H7 (cell line): ENCODE data around the gene TUSC2. TPM values are rescaled to one million over a fixed set of nuclear protein-coding genes. Genes with fewer than 3 reads are reported as not detected.

Source experiments
- DNase-seq: peaks from one replicate; pipeline ENCODE4 v3.0.0; 2012
- H3K27me3 ChIP-seq: 2 replicates; pipeline ENCODE4 v1.6.0; 2011; ENCODE audit warnings: mild to moderate bottlenecking, low read length; ENCODE audit not compliant: control insufficient read depth, insufficient read depth
- H3K36me3 ChIP-seq: replicated peaks from 2 replicates; pipeline ENCODE4 v1.5.1; 2011; ENCODE audit warnings: low read length; ENCODE audit not compliant: control insufficient read depth, insufficient read depth
- H3K4me3 ChIP-seq: 2 replicates; pipeline ENCODE4 v1.5.1; 2011; ENCODE audit warnings: low read depth, mild to moderate bottlenecking, control low read depth, low read length, moderate library complexity; ENCODE audit not compliant: insufficient read depth
- total RNA-seq: library from RNA; depleted of rRNA; stranded (reverse); fragments of >200 nt; shearing (Covaris generic); gene quantifications from 2 replicates; pipeline ENCODE4 v1.2.3, GENCODE V29; 2014

TUSC2 gene
- total RNA-seq, 1 experiment from 2014 or later = 42.1 TPM

DNA sequence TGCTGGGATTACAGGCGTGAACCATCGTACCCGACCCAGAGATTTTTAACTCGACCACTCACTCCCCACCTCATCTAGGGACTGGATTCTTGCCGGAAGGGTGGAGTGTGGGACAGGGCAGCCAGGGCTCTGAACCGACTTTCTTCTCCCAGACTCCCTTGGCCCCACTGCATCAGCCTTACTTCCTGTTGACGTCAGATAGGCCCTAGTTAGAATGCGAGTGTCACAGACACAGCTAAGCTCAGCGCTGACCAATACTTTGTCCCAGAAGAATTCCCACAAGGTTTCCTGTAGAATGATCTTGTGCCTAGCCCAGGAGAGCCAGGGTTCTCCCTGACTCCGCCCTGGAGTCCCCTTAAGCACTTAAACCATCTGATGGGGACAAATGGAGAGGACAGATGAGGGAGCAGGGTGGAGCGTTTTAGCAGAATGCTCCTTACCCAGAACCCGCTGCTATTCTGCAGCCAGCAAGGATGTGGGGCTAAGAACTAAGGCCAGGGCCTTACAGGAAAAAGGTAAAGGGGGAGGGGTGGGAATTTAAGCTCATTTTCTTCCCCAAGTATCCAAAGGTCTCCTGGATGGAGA is 5.8 kb upstream of the TUSC2 start:
- Histone ChIP-seq H3K27me3 (peaks cover 3% of the 10 kb centered on the region; the same call in 1 of the 2 replicates), H3K4me3 (no peak overlapping the region), H3K36me3 (peaks cover 25% of the 10 kb centered on the region)
- DNase-seq = no peak

DNA sequence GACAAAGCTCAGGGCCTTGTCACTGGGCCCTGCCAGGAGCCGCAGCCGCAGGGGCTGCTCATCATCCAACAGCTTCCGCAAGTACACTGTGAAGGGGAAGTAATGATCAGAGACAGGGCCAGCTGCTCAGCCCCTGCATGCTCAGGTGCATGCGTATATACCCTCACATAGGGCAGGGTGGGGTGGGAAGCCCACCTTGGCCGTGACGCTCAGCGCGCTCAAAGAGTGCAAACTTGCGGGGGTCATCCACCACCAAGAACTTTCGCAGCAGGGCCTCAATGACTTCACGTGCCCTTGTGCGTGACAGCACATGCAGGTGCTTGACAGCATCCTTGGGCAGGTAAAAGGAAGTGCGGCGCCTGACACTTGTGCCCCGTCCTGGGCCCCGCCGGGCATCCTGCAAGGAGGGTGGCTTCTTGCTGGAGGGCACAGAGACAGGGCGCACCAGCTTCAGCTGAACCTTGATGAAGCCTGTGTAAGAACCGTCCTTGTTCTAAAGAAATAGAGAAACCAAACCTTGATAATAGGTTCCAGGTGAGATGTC is 3.4 kb upstream of the TUSC2 start:
- no peak overlapping the region for H3K4me3 ChIP-seq
- H3K27me3 ChIP-seq = no peaks in the 10 kb centered on the region
- DNase-seq = no peak
- H3K36me3 ChIP-seq = peaks cover 25% of the 10 kb centered on the region

DNA sequence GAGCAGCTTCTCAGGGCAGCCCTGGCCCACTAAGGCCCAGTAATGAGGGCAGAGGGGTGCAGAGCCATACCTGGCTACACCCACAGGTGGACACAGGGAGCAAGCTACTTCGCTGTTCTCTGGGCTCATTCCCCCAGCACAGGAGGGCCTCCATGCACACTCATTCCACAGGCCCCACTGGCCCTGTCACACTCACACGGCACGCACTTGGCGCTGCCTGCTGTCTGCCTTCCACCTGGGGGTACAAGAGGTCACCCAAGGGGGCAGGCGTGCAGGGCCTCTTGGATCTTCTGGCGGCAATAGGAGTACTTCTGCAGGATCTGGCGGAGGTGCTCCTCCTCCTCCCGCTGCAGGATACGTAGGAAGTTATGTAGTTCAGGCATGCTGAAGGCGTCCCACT is 2.3 kb upstream of the TUSC2 start:
- DNase-seq = no peak
- Histone ChIP-seq H3K36me3 (peaks cover 27% of the 10 kb centered on the region), H3K4me3 (no peak overlapping the region), H3K27me3 (no peaks in the 10 kb centered on the region)

DNA sequence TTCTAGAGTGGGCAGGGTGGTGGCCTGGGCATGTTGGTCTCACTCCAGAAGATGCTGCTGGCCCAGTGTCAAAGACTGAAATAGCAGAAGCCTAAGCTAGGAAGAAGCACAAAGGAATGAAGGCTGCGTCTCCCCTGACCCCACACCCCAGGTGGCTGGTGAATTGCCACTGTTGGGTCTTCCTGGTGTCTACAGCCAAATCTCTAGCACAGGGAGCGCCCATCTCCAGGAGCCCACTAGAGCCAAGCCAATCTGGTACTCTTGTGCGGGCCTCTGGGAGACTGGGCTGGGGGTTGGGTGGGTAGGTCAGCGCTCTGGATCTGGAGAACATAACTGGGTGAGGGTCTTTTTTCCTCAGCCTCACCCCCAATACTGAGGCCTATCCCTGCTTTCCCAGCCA is 894 bp downstream of the TUSC2 start:
- no peaks in the 10 kb centered on the region for H3K27me3 ChIP-seq
- H3K4me3 ChIP-seq = peak overlapping the region; percentile 99
- peaks cover 25% of the 10 kb centered on the region for H3K36me3 ChIP-seq
- no peak for DNase-seq

DNA sequence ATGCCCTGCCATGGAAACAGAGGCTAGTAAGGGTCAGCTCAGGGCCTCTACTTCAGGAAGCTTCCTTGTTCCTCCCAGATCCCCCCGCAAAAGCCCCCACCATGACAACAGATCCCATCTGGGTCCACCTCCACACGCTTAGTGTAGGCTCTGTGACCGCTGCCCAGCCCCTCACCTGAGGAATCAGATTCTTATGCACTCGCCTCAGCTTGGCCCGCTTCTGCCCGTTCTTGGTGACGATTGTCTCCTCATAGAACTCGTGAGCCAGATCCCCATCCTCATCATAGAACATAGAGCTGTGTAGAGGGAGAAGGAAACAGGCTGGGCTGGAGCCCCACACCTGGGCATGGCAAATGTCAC is 1.9 kb downstream of the TUSC2 start:
- Histone ChIP-seq H3K27me3 (no peaks in the 10 kb centered on the region), H3K4me3 (no peak overlapping the region), H3K36me3 (peaks cover 17% of the 10 kb centered on the region)
- DNase-seq = no peak

DNA sequence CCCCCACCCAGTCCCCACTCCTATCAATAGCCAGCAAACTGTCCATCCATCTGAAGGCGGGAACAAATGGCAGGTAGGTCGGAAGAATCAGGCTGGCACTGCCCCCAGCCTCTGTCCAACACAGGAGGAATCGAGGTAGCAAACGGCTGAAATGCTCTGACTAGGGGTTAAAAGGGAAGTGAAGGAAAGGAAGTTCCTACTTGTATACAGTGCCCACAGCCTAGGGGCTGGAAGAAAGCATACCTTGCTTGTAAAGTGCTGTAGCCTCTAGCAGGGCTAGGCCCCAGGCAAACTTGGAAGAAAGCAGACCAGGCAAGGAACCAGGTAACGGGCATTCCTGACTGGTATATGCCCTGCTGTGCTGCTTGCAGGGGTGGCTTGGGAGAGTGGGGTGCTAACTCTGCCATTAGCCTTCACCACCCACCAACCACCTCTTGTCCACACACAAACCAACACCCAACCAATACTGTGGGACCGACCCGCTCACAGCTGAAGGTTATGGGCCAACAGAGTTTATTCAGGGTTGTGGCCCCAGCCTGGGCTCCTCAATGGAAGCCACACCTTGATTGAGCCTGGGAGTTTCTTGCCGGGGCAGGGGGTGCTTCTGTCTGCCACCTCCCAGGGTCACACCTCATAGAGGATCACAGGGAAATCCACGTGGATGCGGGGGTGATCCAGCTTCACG is 2.4 kb downstream of the TUSC2 start:
- DNase-seq = no peak
- H3K27me3 ChIP-seq = no peaks in the 10 kb centered on the region
- H3K36me3 ChIP-seq = peaks cover 12% of the 10 kb centered on the region
- no peak overlapping the region for H3K4me3 ChIP-seq

DNA sequence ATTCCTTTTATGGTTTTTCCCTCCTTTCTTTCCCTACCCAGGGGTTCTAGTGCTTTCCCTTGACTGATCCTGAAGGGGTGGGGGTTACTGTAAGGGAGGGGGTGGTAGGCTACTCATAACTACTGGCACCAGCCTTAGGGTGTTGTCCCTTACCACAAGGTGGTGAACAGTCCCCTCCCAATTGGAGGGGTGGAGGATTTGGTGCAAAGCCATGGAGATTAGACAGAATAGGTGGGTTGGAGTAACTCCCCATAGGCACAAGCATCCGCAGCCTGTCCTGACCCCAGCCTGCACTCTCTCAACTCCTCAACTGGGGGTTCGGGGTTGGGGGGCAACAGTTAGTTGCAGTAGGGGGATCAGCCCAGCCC is 2.9 kb downstream of the TUSC2 start:
- DNase-seq = no peak
- H3K36me3 ChIP-seq = peaks cover 8% of the 10 kb centered on the region
- H3K4me3 ChIP-seq = no peak overlapping the region
- H3K27me3 ChIP-seq = no peaks in the 10 kb centered on the region

DNA sequence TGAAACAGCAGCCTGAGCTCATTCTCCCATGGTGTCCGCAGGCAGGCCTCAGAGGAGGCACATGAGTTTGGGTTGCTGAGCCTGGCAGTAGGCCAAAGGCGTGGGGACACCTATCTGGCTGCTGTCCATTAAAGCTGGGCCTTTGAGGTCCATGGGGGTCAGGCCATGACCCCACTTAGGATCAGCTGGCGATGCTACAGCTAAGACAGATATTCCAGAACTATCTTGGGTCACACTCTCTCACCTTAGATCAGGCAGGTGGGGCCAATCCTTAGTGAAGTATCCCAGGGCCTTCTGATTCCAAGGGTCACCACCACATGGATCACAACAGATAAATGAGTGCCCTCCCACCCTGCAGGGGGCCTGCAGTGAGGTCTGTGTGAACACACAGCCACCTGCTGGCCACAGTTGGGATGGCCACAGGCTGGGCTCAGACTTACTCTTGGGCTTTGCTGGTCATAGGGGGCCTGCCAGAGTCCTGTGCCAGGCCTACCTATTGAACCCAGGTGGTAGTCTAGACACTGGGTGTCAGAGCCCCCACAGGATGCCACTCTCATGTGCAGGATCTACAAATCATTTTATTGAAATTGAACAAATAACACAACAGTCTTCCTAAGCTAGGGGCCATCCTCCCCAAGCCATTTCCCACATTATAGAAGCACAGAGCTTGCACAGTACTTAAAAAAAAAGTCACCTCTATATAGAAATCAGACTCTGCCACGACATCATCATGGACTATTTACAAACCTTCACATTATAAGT is 3.5 kb downstream of the TUSC2 start:
- DNase-seq = peak; percentile 92

DNA sequence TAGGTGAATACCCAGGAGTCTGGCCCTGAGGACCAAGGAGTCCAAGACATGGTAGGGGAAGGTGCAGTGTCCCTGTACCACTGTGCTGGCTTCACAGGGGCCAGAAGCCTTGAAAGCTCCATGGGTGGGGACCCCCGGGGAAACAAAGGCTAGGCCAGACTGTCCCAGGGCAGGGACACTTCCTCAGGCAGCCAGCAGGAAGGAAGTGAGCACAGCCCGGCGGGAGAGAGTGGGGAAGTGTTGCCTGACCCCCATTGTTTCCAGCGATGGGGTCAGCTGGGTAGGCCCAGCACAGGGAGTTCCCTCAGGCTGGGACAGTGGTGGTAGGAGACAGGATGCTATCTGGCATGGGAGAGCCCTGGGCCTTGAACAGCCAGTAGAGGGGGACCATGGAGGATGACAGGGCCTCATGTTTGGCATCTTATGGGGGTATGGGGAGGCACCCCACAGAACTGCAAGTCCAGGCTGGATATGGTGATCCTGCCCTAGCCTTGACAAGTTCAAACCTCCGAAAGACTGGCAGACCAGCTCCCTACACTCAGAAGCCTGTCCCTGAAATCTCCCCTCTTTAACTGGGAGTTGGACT is 4.3 kb downstream of the TUSC2 start:
- no peak for DNase-seq
- H3K27me3 ChIP-seq = no peaks in the 10 kb centered on the region
- peaks cover 15% of the 10 kb centered on the region for H3K36me3 ChIP-seq
- no peak overlapping the region for H3K4me3 ChIP-seq

More for the DNA sequence above, 3.5 kb downstream of the TUSC2 start:
- H3K27me3 ChIP-seq = no peaks in the 10 kb centered on the region
- peaks cover 8% of the 10 kb centered on the region for H3K36me3 ChIP-seq
- H3K4me3 ChIP-seq = no peak overlapping the region

DNA sequence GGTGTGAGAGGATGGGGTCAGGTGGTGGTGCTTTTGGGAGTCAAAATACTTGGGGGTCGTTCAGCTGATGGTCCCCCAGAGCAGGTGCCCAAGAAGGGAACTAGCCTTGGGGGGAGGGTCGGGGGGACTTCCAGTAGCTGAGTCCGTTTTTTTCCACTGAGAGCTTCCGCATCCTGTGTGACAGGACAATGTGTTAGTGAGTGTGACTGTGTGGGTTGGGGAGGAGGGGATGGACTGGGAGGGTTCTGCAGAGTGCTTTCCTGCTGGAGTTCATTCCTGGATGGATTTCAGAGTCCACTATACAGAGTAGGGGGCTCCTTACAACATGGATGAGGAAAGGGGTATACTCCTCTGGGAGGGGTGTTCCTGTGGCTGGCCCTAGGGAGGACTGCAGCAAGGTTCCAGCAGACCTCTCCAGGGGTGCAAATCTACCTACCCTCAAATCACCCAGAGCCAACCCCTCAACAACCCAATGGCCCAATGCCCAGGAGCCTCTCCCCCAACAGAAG is 4.9 kb downstream of the TUSC2 start:
- DNase-seq = no peak
- H3K4me3 ChIP-seq = no peak overlapping the region
- peaks cover 20% of the 10 kb centered on the region for H3K36me3 ChIP-seq
- no peaks in the 10 kb centered on the region for H3K27me3 ChIP-seq

DNA sequence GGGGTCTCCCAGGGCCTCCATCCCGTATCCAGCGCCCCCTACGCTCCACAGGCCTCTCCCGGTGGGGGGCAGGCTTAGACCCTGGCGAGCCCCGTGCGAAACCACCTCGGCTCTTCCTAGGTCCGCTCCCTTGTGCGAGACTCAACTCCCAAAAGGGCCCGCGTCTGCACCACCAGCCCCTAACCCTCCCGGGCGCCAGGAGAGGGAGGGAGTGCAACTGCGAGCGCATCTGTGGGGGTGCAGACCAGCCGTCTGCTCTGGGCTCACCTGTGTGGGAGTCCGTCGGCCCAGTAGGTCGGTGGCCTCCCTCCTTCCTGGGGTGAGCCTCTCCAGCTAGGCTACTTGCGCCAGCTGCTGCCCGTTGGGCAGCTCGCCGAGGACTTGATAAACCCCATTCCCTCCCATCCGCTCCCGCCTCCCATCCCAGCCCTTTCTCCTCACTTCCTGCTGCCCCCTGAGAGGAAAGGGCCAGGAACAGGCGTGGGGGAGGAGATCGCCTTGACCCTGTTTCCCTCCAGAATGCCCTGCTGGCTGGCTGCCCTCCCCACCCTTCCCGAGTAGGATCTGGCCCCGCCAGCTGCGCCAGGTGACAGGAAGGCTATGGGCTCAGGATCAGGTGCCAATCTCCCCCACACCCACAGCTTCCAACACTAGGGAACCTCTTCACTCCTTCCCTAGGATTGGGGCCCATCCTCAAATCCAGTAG is 5.5 kb downstream of the TUSC2 start, which contains the start of gene HYAL2:
TSS of gene HYAL2 (minus strand) at position 360 of the 706 bp plus-strand sequence. CDS start 2,256 bp downstream, outside the sequence.
- Histone ChIP-seq H3K4me3 (peak within 1 kb of the TSS; percentile 62), H3K27me3 (no peaks in the 10 kb centered on the region), H3K36me3 (peaks cover 26% of the 10 kb centered on the region)
- peak; percentile 85 for DNase-seq

DNA sequence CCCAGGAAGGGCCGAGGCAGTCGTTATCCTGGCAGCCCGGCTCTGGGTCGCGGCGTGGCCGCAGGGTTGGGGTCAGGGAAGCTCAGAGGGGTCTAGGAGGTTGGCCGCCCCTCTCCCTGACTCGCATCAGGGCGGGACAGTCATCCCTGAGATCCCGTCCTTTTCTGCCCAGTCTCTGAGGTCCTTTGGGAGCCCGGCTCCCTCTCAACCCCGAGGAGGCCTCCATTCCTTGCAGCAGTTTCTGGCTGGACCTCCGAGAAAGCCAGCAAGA is 6.0 kb downstream of the TUSC2 start:
- H3K4me3 ChIP-seq = peak overlapping the region; percentile 62
- no peak for DNase-seq
- H3K27me3 ChIP-seq = no peaks in the 10 kb centered on the region
- peaks cover 31% of the 10 kb centered on the region for H3K36me3 ChIP-seq

DNA sequence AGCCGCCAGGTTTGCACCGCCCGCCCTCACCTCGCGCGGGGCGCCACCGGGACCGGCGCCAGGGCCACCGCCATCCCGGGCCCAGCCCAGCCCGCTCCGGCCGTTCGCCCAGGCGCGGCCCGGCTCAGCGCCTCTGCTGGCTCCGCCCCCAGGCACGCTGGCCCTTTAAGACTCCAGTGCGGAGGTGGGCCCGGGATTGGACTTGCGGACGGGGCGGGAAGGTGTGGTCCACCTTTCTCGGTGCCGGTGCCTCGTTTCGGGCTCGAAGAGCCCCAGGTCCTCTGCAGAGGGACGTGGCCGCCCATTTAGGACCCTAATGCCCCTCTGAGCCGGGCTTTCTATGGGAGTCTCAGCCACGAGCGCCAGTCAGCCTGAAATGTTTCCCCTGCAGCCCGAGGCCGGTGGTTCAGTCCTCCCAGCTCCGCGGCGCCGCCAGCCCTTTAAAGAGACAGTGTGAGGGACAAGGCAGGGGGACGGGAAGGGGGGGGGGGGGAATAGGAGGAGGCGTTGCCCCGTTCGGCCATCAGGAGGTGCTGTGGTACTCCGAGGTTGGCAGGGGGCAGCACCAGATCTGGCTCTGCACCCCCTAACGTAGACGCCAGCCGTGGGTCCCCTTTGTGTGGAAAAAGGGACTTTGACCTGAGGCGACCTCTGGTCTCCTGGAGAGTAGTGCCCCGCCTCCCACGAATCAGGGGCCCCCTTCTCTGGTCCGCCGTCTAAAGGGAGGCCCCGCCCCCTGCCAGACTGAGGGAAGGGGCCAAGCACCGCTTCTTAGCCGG is 6.5 kb downstream of the TUSC2 start:
- DNase-seq = peak; percentile 97

More for the DNA sequence above, 6.5 kb downstream of the TUSC2 start:
- H3K4me3 ChIP-seq = peak overlapping the region; percentile 62
- peaks cover 35% of the 10 kb centered on the region for H3K36me3 ChIP-seq
- no peaks in the 10 kb centered on the region for H3K27me3 ChIP-seq
